Urothelium cell line (cell line): ENCODE measurements around the gene USP17L5.
"Not testable (repeated sequence)": the region's sequence is repeated elsewhere in the genome, so short reads cannot be mapped to it uniquely, and the experiment has no call there.

Experiments used
- DNase-seq: peaks from one replicate; pipeline ENCODE4 v3.0.0; 2011; ENCODE audit warnings: low spot score, mixed read lengths
- FAIRE-seq: peaks from 2 replicates; lab custom pipeline; 2011; peaks lifted over from hg19 to GRCh38; lab: Jason Lieb, UNC

Gene USP17L5, protein sequence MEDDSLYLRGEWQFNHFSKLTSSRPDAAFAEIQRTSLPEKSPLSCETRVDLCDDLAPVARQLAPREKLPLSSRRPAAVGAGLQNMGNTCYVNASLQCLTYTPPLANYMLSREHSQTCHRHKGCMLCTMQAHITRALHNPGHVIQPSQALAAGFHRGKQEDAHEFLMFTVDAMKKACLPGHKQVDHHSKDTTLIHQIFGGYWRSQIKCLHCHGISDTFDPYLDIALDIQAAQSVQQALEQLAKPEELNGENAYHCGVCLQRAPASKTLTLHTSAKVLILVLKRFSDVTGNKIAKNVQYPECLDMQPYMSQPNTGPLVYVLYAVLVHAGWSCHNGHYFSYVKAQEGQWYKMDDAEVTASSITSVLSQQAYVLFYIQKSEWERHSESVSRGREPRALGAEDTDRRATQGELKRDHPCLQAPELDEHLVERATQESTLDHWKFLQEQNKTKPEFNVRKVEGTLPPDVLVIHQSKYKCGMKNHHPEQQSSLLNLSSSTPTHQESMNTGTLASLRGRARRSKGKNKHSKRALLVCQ

DNA sequence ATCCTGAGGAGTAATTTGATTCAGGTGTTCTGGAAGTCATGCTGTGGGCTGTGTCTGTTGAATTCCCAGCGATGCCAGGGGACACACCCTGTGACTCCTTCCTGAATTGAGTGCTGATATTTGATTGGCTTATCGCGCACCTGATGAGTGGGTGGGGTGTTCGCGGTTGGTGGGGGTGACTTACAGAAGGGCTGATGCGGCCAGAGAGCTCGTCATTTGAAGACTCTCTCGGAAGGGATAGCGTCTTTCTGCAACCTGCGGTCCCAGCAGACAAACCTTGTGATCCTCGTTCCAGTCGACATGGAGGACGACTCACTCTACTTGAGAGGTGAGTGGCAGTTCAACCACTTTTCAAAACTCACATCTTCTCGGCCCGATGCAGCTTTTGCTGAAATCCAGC lies at the start of gene USP17L5:
Gene USP17L5 (plus strand): TSS at position 301 of the 400 bp plus-strand sequence. CDS start 0 bp downstream, at position 301.
- DNase-seq, FAIRE-seq: not testable (repeated sequence)

- DNase-seq, FAIRE-seq: not testable (repeated sequence)
Observed at GRCh38 chr4:9324191-9324590, 15.0 kb upstream of the USP17L5 start.

DNA sequence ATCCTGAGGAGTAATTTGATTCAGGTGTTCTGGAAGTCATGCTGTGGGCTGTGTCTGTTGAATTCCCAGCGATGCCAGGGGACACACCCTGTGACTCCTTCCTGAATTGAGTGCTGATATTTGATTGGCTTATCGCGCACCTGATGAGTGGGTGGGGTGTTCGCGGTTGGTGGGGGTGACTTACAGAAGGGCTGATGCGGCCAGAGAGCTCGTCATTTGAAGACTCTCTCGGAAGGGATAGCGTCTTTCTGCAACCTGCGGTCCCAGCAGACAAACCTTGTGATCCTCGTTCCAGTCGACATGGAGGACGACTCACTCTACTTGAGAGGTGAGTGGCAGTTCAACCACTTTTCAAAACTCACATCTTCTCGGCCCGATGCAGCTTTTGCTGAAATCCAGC lies 14.3 kb upstream of the USP17L5 start, which contains the start of gene USP17L24:
Gene USP17L24 (plus strand): TSS at position 301 of the 400 bp plus-strand sequence. CDS start 0 bp downstream, at position 301.
- not testable (repeated sequence) for FAIRE-seq, DNase-seq

- not testable (repeated sequence) for FAIRE-seq
Observed at GRCh38 chr4:9329611-9330010, 9.6 kb upstream of the USP17L5 start, which contains the start of gene USP17L25. USP17L25 (plus strand) TSS chr4:9329911; CDS start chr4:9329911, 0 bp downstream.

GRCh38 chr4:9334358-9334757 lies 4.8 kb upstream of the USP17L5 start, which contains the start of gene USP17L26:
USP17L26 (plus strand) TSS chr4:9334658; CDS start chr4:9334658, 0 bp downstream.
- FAIRE-seq, DNase-seq: not testable (repeated sequence)

More at GRCh38 chr4:9329611-9330010, 9.6 kb upstream of the USP17L5 start, which contains the start of gene USP17L25:
- not testable (repeated sequence) for DNase-seq

- not testable (repeated sequence) for FAIRE-seq, DNase-seq
Observed at GRCh38 chr4:9343848-9344247, 4.6 kb downstream of the USP17L5 start, which contains the start of gene USP17L27. USP17L27 (plus strand) TSS chr4:9344148; CDS start chr4:9344148, 0 bp downstream.

DNA sequence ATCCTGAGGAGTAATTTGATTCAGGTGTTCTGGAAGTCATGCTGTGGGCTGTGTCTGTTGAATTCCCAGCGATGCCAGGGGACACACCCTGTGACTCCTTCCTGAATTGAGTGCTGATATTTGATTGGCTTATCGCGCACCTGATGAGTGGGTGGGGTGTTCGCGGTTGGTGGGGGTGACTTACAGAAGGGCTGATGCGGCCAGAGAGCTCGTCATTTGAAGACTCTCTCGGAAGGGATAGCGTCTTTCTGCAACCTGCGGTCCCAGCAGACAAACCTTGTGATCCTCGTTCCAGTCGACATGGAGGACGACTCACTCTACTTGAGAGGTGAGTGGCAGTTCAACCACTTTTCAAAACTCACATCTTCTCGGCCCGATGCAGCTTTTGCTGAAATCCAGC lies 9.4 kb downstream of the USP17L5 start, which contains the start of gene USP17L28:
Gene USP17L28 (plus strand): TSS at position 301 of the 400 bp plus-strand sequence. CDS start 0 bp downstream, at position 301.
- FAIRE-seq, DNase-seq: not testable (repeated sequence)

DNA sequence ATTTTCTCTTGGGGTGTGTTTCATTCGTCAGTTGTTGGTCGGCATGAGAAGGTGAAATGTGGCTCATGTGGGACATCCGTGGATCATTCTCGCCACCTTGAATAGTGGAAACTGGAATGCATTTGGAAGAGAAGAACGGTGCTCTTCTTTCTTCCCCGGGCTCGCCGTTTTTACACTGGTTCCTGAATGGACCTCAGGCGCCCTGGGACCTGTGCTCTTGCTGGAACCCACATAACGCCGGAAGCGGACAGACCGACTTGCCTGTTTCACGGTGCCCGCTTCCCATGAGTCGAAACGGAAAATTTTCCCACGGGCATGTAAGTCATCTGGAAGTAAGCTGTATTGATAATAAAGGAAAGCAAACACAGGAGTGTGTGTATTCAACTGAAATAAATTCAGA lies 11.7 kb downstream of the USP17L5 start:
- not testable (repeated sequence) for FAIRE-seq, DNase-seq

DNA sequence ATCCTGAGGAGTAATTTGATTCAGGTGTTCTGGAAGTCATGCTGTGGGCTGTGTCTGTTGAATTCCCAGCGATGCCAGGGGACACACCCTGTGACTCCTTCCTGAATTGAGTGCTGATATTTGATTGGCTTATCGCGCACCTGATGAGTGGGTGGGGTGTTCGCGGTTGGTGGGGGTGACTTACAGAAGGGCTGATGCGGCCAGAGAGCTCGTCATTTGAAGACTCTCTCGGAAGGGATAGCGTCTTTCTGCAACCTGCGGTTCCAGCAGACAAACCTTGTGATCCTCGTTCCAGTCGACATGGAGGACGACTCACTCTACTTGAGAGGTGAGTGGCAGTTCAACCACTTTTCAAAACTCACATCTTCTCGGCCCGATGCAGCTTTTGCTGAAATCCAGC lies 14.1 kb downstream of the USP17L5 start, which contains the start of gene USP17L29:
Gene USP17L29 (plus strand): TSS at position 301 of the 400 bp plus-strand sequence. CDS start 0 bp downstream, at position 301.
- DNase-seq, FAIRE-seq: not testable (repeated sequence)

GRCh38 chr4:9362829-9363228 lies 23.6 kb downstream of the USP17L5 start, which contains the start of gene USP17L30:
USP17L30 (plus strand) TSS chr4:9363129; CDS start chr4:9363129, 0 bp downstream.
- FAIRE-seq = not testable (repeated sequence)

GRCh38 chr4:9379881-9380280 lies 40.7 kb downstream of the USP17L5 start:
- FAIRE-seq, DNase-seq: not testable (repeated sequence)

More at GRCh38 chr4:9362829-9363228, 23.6 kb downstream of the USP17L5 start, which contains the start of gene USP17L30:
- DNase-seq = not testable (repeated sequence)

- peak; percentile 27 for DNase-seq
- not testable (repeated sequence) for FAIRE-seq
Observed at GRCh38 chr4:9381012-9381534, 41.9 kb downstream of the USP17L5 start.

DNA sequence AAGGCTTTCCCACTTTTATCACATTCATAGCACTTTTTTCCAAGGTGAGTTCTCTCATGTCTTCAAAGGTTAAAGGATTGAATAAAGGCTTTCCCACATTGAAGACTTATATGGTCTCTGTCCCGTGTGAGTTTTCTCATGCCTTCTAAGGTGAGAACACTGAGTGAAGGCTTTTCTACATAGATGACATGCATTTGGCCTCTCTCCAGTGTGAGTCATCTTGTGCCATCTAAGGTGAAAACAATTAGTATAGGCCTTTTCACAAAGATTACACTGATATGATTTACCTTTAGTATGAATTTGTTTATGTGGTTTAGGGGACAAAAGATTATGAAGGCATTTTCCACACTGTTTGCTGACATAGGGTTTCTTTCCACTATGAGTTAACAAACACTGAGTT lies 44.9 kb downstream of the USP17L5 start:
- DNase-seq = no peak
- FAIRE-seq = no peak

DNA sequence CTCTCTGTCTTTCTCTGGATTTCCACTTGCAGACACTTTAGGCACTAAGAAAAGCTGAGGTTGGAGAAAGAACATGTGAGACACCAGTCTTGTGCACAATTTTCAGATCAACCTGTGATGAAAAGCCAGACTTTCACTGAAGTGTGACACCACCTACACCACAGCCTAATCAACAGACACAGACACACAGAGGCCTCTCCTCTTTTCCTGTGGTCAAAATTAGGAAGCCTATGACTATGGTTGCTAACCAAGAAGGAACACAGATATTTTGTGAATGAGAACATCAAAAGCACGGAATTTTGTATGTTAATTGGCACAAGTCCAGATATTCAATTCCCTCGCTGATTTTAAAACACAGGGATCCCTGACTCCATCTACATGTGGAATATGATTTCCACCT lies 49.8 kb downstream of the USP17L5 start:
- DNase-seq = peak; percentile 4
- not testable (repeated sequence) for FAIRE-seq
